ENCODE measurements around the gene EMILIN1.
"Not testable (repeated sequence)": the region's sequence is repeated elsewhere in the genome, so short reads cannot be mapped to it uniquely, and the experiment has no call there.

The EMILIN1 gene

DNA sequence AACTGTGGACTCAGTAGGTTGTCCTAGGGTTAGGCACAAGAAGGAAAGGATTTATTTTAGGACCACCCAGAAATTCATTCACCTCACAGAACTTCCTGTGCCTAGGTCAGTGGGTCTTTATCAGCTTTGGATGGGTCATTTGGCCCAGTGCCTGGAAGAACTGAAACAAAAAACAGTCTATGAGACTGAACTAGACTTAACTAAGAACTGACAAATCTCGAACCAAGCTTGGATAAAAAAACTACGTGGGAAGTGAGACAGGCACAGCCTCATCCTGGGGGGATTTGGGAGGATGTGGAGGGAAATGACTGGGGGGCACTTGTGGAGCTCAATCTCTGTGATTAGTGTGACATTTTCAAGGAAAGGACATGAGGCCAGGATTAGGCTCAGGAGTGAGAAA lies 4.6 kb upstream of the EMILIN1 start:
- no peaks in the 10 kb centered on the region for H3K27me3 ChIP-seq (ENCODE audit: insufficient read depth, low read length)
- H3K4me3 ChIP-seq (ENCODE audit: low read length) = no peak overlapping the region
- H3K4me1 ChIP-seq (ENCODE audit: insufficient read depth, low read length) = peaks cover 7% of the 10 kb centered on the region; the same call in 1 of the 2 replicates
- peaks cover 17% of the 10 kb centered on the region for H3K36me3 ChIP-seq (ENCODE audit: insufficient read depth, low read depth, low read length)
- H3K9ac ChIP-seq (ENCODE audit: low read depth, low read length) = no peak overlapping the region
- H3K9me3 ChIP-seq (ENCODE audit: insufficient read depth, low read depth, low read length) = no peaks in the 10 kb centered on the region
- H3K27ac ChIP-seq (ENCODE audit: low read length) = no peak overlapping the region

GRCh38 chr2:27074738-27075565 lies 3.5 kb upstream of the EMILIN1 start:
- Histone ChIP-seq H3K4me3 (ENCODE audit: low read length) (no peak overlapping the region), H3K4me1 (ENCODE audit: insufficient read depth, low read length) (peaks cover 7% of the 10 kb centered on the region; the same call in 1 of the 2 replicates), H3K27ac (ENCODE audit: low read length) (no peak overlapping the region), H3K27me3 (ENCODE audit: insufficient read depth, low read length) (no peaks in the 10 kb centered on the region), H3K36me3 (ENCODE audit: insufficient read depth, low read depth, low read length) (peaks cover 5% of the 10 kb centered on the region; the same call in 1 of the 2 replicates), H3K9me3 (ENCODE audit: insufficient read depth, low read depth, low read length) (no peaks in the 10 kb centered on the region), H3K9ac (ENCODE audit: low read depth, low read length) (no peak overlapping the region)

GRCh38 chr2:27075566-27075871 lies 2.9 kb upstream of the EMILIN1 start:
- not testable (repeated sequence) for H3K4me1 ChIP-seq (ENCODE audit: insufficient read depth, low read length); H3K4me3 ChIP-seq (ENCODE audit: low read length); H3K27ac ChIP-seq (ENCODE audit: low read length)

GRCh38 chr2:27076323-27076722 lies 2.1 kb upstream of the EMILIN1 start:
- no peak overlapping the region for H3K4me3 ChIP-seq (ENCODE audit: low read length)
- H3K9ac ChIP-seq (ENCODE audit: low read depth, low read length) = no peak overlapping the region
- no peaks in the 10 kb centered on the region for H3K36me3 ChIP-seq (ENCODE audit: insufficient read depth, low read depth, low read length)
- peaks cover 4% of the 10 kb centered on the region; the same call in 1 of the 2 replicates for H3K4me1 ChIP-seq (ENCODE audit: insufficient read depth, low read length)
- no peaks in the 10 kb centered on the region for H3K9me3 ChIP-seq (ENCODE audit: insufficient read depth, low read depth, low read length)
- no peaks in the 10 kb centered on the region for H3K27me3 ChIP-seq (ENCODE audit: insufficient read depth, low read length)
- no peak overlapping the region for H3K27ac ChIP-seq (ENCODE audit: low read length)

More at GRCh38 chr2:27075566-27075871, 2.9 kb upstream of the EMILIN1 start:
- H3K9me3 ChIP-seq (ENCODE audit: insufficient read depth, low read depth, low read length); H3K27me3 ChIP-seq (ENCODE audit: insufficient read depth, low read length); H3K9ac ChIP-seq (ENCODE audit: low read depth, low read length); H3K36me3 ChIP-seq (ENCODE audit: insufficient read depth, low read depth, low read length): not testable (repeated sequence)

DNA sequence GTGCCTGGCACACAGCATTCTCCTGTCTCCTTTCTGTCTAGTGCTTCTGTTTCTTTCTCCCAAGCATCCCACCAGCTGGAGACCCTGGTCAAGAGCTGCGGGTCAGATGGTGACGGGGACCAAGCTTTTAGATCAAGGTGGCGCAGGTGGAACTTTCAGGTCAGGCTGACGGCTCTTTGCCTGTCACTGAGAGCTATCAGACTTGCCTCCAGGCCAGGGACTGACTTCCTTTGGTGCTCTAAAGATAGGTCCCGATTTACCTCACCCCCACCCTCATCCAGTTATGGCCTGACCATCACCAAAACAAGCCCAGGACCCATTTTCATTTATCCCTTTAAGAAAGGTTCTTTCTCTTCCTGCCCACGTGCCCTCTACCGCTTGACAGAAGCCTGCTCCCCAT lies 1.2 kb upstream of the EMILIN1 start:
- Histone ChIP-seq H3K9me3 (ENCODE audit: insufficient read depth, low read depth, low read length) (no peaks in the 10 kb centered on the region), H3K4me1 (ENCODE audit: insufficient read depth, low read length) (peaks cover 7% of the 10 kb centered on the region; the same call in 1 of the 2 replicates), H3K27me3 (ENCODE audit: insufficient read depth, low read length) (no peaks in the 10 kb centered on the region), H3K4me3 (ENCODE audit: low read length) (no peak overlapping the region), H3K36me3 (ENCODE audit: insufficient read depth, low read depth, low read length) (no peaks in the 10 kb centered on the region), H3K9ac (ENCODE audit: low read depth, low read length) (no peak overlapping the region), H3K27ac (ENCODE audit: low read length) (no peak overlapping the region)

DNA sequence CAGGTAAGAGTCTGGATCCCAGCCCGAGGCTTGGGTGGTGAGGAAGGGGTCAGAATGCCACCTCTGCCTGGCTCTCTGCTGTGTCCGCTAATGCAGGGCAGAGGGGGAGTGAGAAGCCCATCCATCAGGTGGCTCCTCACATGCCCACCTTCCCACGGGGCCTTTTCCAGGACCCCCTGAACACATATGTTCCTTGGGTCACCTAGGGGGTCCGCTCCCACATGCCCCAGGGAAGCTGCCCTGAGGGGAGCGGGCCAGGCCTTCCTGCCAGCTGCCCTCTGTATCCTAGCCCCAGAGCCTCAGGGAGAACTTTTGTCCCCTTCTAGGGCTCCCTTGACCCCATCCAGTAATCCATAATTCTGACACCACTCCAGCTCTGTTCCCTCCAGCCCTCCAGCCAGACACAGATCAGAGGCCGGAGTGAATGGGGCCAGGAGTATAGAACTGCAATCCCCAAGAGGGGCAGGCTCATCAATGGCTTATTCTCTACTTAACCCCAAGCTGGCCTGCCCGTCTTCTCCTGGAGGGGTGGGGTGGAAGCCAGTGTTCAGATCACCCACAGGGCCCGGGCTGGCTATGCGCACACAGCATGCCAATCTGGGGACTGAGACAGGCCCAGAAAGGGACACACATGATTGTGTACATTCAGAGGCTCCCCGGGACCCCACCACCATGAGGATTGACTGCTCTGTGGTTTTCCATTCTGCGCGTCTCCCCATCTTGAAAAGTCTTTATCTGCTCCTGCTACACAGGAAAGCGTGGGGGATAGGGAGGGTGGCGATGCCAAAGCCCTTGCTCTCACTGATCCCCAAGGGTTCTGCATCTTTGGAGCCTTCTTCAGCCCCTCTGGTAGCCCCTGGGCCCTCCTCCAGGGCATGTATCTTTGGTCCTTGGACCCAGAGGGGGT lies 1.1 kb downstream of the EMILIN1 start:
- peaks cover under 1% of the 10 kb centered on the region; the same call in 1 of the 2 replicates for H3K27me3 ChIP-seq (ENCODE audit: insufficient read depth, low read length)
- H3K4me1 ChIP-seq (ENCODE audit: insufficient read depth, low read length) = peaks cover 3% of the 10 kb centered on the region; the same call in 1 of the 2 replicates
- H3K4me3 ChIP-seq (ENCODE audit: low read length) = no peak overlapping the region
- H3K9ac ChIP-seq (ENCODE audit: low read depth, low read length) = no peak overlapping the region
- no peaks in the 10 kb centered on the region for H3K9me3 ChIP-seq (ENCODE audit: insufficient read depth, low read depth, low read length)
- H3K27ac ChIP-seq (ENCODE audit: low read length) = no peak overlapping the region
- H3K36me3 ChIP-seq (ENCODE audit: insufficient read depth, low read depth, low read length) = no peaks in the 10 kb centered on the region

- no peak overlapping the region for H3K9ac ChIP-seq (ENCODE audit: low read depth, low read length)
- peaks cover 7% of the 10 kb centered on the region for H3K27me3 ChIP-seq (ENCODE audit: insufficient read depth, low read length)
- H3K27ac ChIP-seq (ENCODE audit: low read length) = no peak overlapping the region
- no peaks in the 10 kb centered on the region for H3K36me3 ChIP-seq (ENCODE audit: insufficient read depth, low read depth, low read length)
- no peak overlapping the region for H3K4me3 ChIP-seq (ENCODE audit: low read length)
- no peaks in the 10 kb centered on the region for H3K9me3 ChIP-seq (ENCODE audit: insufficient read depth, low read depth, low read length)
- H3K4me1 ChIP-seq (ENCODE audit: insufficient read depth, low read length) = peaks cover 4% of the 10 kb centered on the region; the same call in 1 of the 2 replicates
These were observed 1.7 kb downstream of the EMILIN1 start for GRCh38 chr2:27080140-27080469.

GRCh38 chr2:27080603-27080936 lies 2.2 kb downstream of the EMILIN1 start:
- Histone ChIP-seq H3K9me3 (ENCODE audit: insufficient read depth, low read depth, low read length) (no peaks in the 10 kb centered on the region), H3K36me3 (ENCODE audit: insufficient read depth, low read depth, low read length) (no peaks in the 10 kb centered on the region), H3K27me3 (ENCODE audit: insufficient read depth, low read length) (peaks cover 12% of the 10 kb centered on the region), H3K9ac (ENCODE audit: low read depth, low read length) (no peak overlapping the region), H3K4me1 (ENCODE audit: insufficient read depth, low read length) (peaks cover 8% of the 10 kb centered on the region; the same call in 1 of the 2 replicates), H3K4me3 (ENCODE audit: low read length) (no peak overlapping the region), H3K27ac (ENCODE audit: low read length) (no peak overlapping the region)

- Histone ChIP-seq H3K36me3 (ENCODE audit: insufficient read depth, low read depth, low read length) (no peaks in the 10 kb centered on the region), H3K27me3 (ENCODE audit: insufficient read depth, low read length) (peaks cover 20% of the 10 kb centered on the region), H3K27ac (ENCODE audit: low read length) (no peak overlapping the region), H3K4me1 (ENCODE audit: insufficient read depth, low read length) (peaks cover 8% of the 10 kb centered on the region; the same call in 1 of the 2 replicates), H3K9me3 (ENCODE audit: insufficient read depth, low read depth, low read length) (no peaks in the 10 kb centered on the region), H3K9ac (ENCODE audit: low read depth, low read length) (0 out of 2 replicates have a peak overlapping the region, but pooled peaks have one; percentile 24), H3K4me3 (ENCODE audit: low read length) (no peak overlapping the region)
These were observed 3.8 kb downstream of the EMILIN1 start for GRCh38 chr2:27081984-27082772.

- Histone ChIP-seq H3K27ac (ENCODE audit: low read length) (no peak overlapping the region), H3K4me1 (ENCODE audit: insufficient read depth, low read length) (peaks cover 11% of the 10 kb centered on the region; the same call in 1 of the 2 replicates), H3K9me3 (ENCODE audit: insufficient read depth, low read depth, low read length) (no peaks in the 10 kb centered on the region), H3K27me3 (ENCODE audit: insufficient read depth, low read length) (peaks cover 28% of the 10 kb centered on the region), H3K9ac (ENCODE audit: low read depth, low read length) (no peak overlapping the region), H3K4me3 (ENCODE audit: low read length) (no peak overlapping the region), H3K36me3 (ENCODE audit: insufficient read depth, low read depth, low read length) (no peaks in the 10 kb centered on the region)
These were observed 4.5 kb downstream of the EMILIN1 start for GRCh38 chr2:27082773-27083409.
